OCI-LY1 (cell line): ENCODE results near the gene RPL18.

Experiments
- H2AFZ ChIP-seq: fragments of 200-600 bp; sonication (generic), shearing (Covaris generic); 2 replicates; pipeline ENCODE4 v1.6.0; 2014; ENCODE audit warnings: antibody characterized with exemption, mild to moderate bottlenecking, low read length
- H3F3A ChIP-seq: fragments of 200-600 bp; sonication (generic), shearing (Covaris generic); 2 replicates; pipeline ENCODE4 v1.6.0; 2014; ENCODE audit warnings: mild to moderate bottlenecking, antibody characterized with exemption, low read length, moderate library complexity; ENCODE audit not compliant: insufficient read depth
- H3K27ac ChIP-seq: fragments of 200-600 bp; sonication (generic); 2 replicates; pipeline ENCODE4 v1.5.1; 2014; ENCODE audit warnings: low read length, mixed run types, mild to moderate bottlenecking, low read depth; ENCODE audit not compliant: poor library complexity, severe bottlenecking
- H3K27me3 ChIP-seq: fragments of 200-600 bp; sonication (generic); 2 replicates; pipeline ENCODE4 v1.6.0; 2014; ENCODE audit warnings: antibody characterized with exemption, mild to moderate bottlenecking, low read length, moderate library complexity; ENCODE audit not compliant: insufficient read depth
- H3K36me3 ChIP-seq: fragments of 200-600 bp; sonication (generic); 2 replicates; pipeline ENCODE4 v1.6.1; 2014; ENCODE audit warnings: mild to moderate bottlenecking, antibody characterized with exemption, low read length, moderate library complexity, mixed read lengths; ENCODE audit not compliant: insufficient read depth
- H3K4me1 ChIP-seq: fragments of 200-600 bp; sonication (generic); 2 replicates; pipeline ENCODE4 v1.5.1; 2014; ENCODE audit warnings: mild to moderate bottlenecking, low read length, moderate library complexity; ENCODE audit not compliant: insufficient read depth, severe bottlenecking
- H3K4me2 ChIP-seq: fragments of 200-600 bp; sonication (generic), shearing (Covaris generic); 2 replicates; pipeline ENCODE4 v1.6.1; 2014; ENCODE audit warnings: low read length
- H3K4me3 ChIP-seq: fragments of 200-600 bp; sonication (generic); 2 replicates; pipeline ENCODE4 v1.5.1; 2014; ENCODE audit warnings: low read length, low read depth, mild to moderate bottlenecking, mixed read lengths; ENCODE audit not compliant: poor library complexity, severe bottlenecking
- H3K79me2 ChIP-seq: fragments of 200-600 bp; shearing (Covaris generic); 2 replicates; pipeline ENCODE4 v1.6.1; 2016; ENCODE audit warnings: mixed run types, low read length, mixed read lengths; ENCODE audit not compliant: insufficient read depth
- H3K9ac ChIP-seq: fragments of 200-600 bp; sonication (generic), shearing (Covaris generic); 2 replicates; pipeline ENCODE4 v1.6.1; 2014; ENCODE audit warnings: mild to moderate bottlenecking, low read length, mixed read lengths
- H3K9me2 ChIP-seq: fragments of 200-600 bp; sonication (generic), shearing (Covaris generic); 2 replicates; pipeline ENCODE4 v1.6.1; 2014; ENCODE audit warnings: low read depth, mild to moderate bottlenecking, low read length, mixed read lengths
- H3K9me3 ChIP-seq: fragments of 200-600 bp; shearing (Covaris generic); 2 replicates; pipeline ENCODE4 v1.6.1; 2014; ENCODE audit warnings: low read length, mixed read lengths
- H4K20me1 ChIP-seq: fragments of 200-600 bp; sonication (generic), shearing (Covaris generic); 2 replicates; pipeline ENCODE4 v1.6.0; 2016; ENCODE audit warnings: mild to moderate bottlenecking, low read length; ENCODE audit not compliant: insufficient read depth
- EZH2 ChIP-seq: fragments of 200-600 bp; sonication (generic), shearing (Covaris generic); IDR thresholded peaks from 2 replicates; pipeline ENCODE4 v1.8.0; 2017; ENCODE audit warnings: borderline replicate concordance, mixed run types, mild to moderate bottlenecking, antibody characterized with exemption, low read length, moderate library complexity, mixed read lengths
- TF ChIP-seq, protein P1 (sequence below): fragments of 200-600 bp; sonication (generic), shearing (Covaris generic); IDR thresholded peaks from 2 replicates; pipeline ENCODE4 v1.5.1; 2017; ENCODE audit warnings: mild to moderate bottlenecking, antibody characterized with exemption, low read length, moderate library complexity, mixed read lengths

The RPL18 gene

DNA sequence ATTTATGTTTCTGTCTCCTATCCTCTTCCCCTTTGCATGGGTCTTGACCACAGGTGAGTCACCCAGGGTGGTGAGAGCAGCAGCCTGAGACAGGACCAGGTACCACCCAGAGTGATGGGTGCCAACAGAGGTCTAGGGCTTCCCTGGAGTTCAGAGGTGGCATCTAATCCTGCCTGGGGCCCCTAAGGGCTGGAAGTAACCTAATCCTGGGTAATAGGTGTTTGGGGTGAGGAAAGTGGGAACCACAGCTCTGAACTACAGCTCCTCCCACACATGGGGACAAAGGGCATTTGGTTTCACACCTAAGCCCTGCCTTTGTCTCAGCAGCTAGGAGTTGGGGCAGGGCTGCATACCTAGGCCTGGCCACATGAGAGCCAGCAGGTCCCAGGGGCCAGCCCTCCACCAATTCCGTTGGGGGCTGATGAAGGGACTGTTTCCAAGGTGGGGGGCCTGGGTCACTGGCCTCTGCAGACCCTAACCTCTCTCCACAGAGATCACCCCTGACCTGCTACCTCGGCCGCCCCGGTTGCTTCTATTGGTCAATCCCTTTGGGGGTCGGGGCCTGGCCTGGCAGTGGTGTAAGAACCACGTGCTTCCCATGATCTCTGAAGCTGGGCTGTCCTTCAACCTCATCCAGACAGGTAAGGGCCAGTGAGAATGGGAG, 8.4 kb upstream of the RPL18 start:
- peaks cover 17% of the 10 kb centered on the region for H3K36me3 ChIP-seq
- no peaks in the 10 kb centered on the region for H3K79me2 ChIP-seq
- no peak overlapping the region for H3K27ac ChIP-seq
- H3K27me3 ChIP-seq: no peaks in the 10 kb centered on the region
- TF ChIP-seq, protein P1, sequence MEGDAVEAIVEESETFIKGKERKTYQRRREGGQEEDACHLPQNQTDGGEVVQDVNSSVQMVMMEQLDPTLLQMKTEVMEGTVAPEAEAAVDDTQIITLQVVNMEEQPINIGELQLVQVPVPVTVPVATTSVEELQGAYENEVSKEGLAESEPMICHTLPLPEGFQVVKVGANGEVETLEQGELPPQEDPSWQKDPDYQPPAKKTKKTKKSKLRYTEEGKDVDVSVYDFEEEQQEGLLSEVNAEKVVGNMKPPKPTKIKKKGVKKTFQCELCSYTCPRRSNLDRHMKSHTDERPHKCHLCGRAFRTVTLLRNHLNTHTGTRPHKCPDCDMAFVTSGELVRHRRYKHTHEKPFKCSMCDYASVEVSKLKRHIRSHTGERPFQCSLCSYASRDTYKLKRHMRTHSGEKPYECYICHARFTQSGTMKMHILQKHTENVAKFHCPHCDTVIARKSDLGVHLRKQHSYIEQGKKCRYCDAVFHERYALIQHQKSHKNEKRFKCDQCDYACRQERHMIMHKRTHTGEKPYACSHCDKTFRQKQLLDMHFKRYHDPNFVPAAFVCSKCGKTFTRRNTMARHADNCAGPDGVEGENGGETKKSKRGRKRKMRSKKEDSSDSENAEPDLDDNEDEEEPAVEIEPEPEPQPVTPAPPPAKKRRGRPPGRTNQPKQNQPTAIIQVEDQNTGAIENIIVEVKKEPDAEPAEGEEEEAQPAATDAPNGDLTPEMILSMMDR: no peak
- no peak for TF ChIP-seq EZH2
- no peak overlapping the region for H3K4me2 ChIP-seq
- no peaks in the 10 kb centered on the region for H3K9me2 ChIP-seq
- no peak overlapping the region for H3K4me3 ChIP-seq
- no peak overlapping the region for H2AFZ ChIP-seq
- no peak overlapping the region for H3K9ac ChIP-seq
- peaks cover 29% of the 10 kb centered on the region for H3K4me1 ChIP-seq
- no peaks in the 10 kb centered on the region for H3F3A ChIP-seq
- no peaks in the 10 kb centered on the region for H3K9me3 ChIP-seq
- H4K20me1 ChIP-seq: no peaks in the 10 kb centered on the region

DNA sequence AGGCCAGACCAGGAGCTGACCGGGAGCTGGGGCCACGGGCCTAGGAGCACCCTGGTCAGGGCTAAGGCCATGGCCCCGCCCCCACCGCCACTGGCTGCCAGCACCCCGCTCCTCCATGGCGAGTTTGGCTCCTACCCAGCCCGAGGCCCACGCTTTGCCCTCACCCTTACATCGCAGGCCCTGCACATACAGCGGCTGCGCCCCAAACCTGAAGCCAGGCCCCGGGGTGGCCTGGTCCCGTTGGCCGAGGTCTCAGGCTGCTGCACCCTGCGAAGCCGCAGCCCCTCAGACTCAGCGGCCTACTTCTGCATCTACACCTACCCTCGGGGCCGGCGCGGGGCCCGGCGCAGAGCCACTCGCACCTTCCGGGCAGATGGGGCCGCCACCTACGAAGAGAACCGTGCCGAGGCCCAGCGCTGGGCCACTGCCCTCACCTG, 6.9 kb upstream of the RPL18 start:
- no peaks in the 10 kb centered on the region for H3K79me2 ChIP-seq
- H3K4me2 ChIP-seq: no peak overlapping the region
- no peaks in the 10 kb centered on the region for H3F3A ChIP-seq
- no peaks in the 10 kb centered on the region for H4K20me1 ChIP-seq
- H3K4me1 ChIP-seq: peaks cover 31% of the 10 kb centered on the region
- no peak overlapping the region for H2AFZ ChIP-seq
- H3K9ac ChIP-seq: no peak overlapping the region
- no peak overlapping the region for H3K27ac ChIP-seq
- H3K9me2 ChIP-seq: no peaks in the 10 kb centered on the region
- peaks cover 12% of the 10 kb centered on the region for H3K36me3 ChIP-seq
- H3K27me3 ChIP-seq: no peaks in the 10 kb centered on the region
- H3K4me3 ChIP-seq: no peak overlapping the region
- TF ChIP-seq, protein P1: no peak
- TF ChIP-seq EZH2: no peak
- no peaks in the 10 kb centered on the region for H3K9me3 ChIP-seq

DNA sequence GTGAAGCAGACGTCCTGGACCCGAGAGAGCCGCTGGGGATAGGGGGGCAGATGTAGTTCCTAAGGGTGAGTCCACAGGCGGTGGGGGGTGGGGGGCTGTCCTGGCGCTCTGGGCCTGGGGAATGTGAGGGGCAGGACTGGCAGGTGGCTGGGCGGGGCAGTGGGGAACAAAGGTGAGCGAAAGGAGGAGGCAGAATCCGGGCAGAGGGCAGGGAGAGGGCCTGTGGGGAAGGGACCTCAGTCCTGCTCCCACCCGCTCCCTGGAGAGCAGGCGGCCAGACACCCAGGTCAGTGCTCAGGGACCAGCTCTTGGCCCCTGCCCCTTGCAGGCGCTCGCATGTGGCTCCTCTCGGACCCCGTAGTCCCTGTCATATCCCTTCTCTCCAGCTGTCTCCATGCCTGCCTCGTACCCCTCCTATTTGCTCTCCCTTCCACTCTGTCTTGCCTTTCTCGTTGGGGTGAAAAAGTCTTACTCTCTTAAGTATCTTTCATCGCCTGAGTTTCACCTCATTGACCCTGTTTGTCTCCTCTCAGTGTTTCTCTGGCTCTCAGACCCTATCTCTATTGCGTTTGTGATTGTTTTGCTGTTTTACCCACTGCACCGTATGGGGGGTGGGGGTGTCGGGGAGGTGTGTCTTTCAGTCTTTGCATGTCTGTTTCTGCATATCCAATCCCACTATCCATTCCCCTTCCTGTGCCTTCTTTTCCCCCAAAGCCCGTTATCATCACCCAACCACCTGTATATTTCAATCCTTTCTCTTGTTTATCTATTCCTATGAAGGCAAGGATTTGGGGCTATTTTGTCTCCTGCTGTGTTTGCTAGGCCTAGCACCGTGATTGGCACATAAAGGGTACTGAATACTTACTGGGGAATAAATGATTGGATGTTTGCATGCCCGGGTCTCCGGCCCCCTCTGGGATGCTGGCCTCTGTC, 6.1 kb upstream of the RPL18 start:
- Histone ChIP-seq H4K20me1 (no peaks in the 10 kb centered on the region), H3K9me2 (no peaks in the 10 kb centered on the region), H3K27me3 (no peaks in the 10 kb centered on the region), H3K9me3 (no peaks in the 10 kb centered on the region), H3K36me3 (peaks cover 9% of the 10 kb centered on the region), H3K4me1 (peaks cover 35% of the 10 kb centered on the region), H2AFZ (no peak overlapping the region), H3K27ac (peak overlapping the region; percentile 59), H3K4me2 (peak overlapping the region; percentile 88), H3K79me2 (no peaks in the 10 kb centered on the region), H3K4me3 (peak overlapping the region; percentile 85), H3F3A (no peaks in the 10 kb centered on the region), H3K9ac (peak overlapping the region; percentile 93)
- TF ChIP-seq EZH2: no peak
- TF ChIP-seq, protein P1: no peak
